Liver (tissue), 9 donors: Measurements from ENCODE around the gene CFAP77. TPM values are rescaled to one million over a fixed set of nuclear protein-coding genes. Genes with fewer than 3 reads are reported as not detected.

Experiments used
- DNase-seq: peaks from one replicate; pipeline ENCODE4 v3.0.0-alpha.2; 2017; ENCODE audit warnings: low spot score
- H3K27ac ChIP-seq, 2 donors: one replicate each; pipeline ENCODE4 v1.7.0; 2013; ENCODE audit warnings: inconsistent platforms in 2 of 2, low read length in 2 of 2, control low read depth in 1 of 2, low read depth in 1 of 2, mild to moderate bottlenecking in 1 of 2
- H3K27me3 ChIP-seq, 4 donors: one replicate each; pipeline versions ENCODE4 v1.6.1 to v1.7.0; 2013; ENCODE audit warnings: low read length in 3 of 4, inconsistent platforms in 1 of 4, mild to moderate bottlenecking in 1 of 4, moderate library complexity in 1 of 4; ENCODE audit not compliant: control insufficient read depth in 4 of 4, insufficient read depth in 4 of 4
- H3K36me3 ChIP-seq, 4 donors: one replicate each; pipeline versions ENCODE4 v1.6.1 to v1.7.0; 2013; ENCODE audit warnings: low read length in 3 of 4, mild to moderate bottlenecking in 3 of 4, low read depth in 1 of 4, moderate library complexity in 1 of 4; ENCODE audit not compliant: control insufficient read depth in 4 of 4, insufficient read depth in 3 of 4
- H3K4me1 ChIP-seq, 4 donors: one replicate each; pipeline versions ENCODE4 v1.6.1 to v1.7.0; 2013; ENCODE audit warnings: low read length in 3 of 4, mild to moderate bottlenecking in 3 of 4, moderate library complexity in 1 of 4; ENCODE audit not compliant: control insufficient read depth in 4 of 4, insufficient read depth in 4 of 4
- H3K4me3 ChIP-seq, 3 donors: one replicate each; pipeline versions ENCODE4 v1.6.1 to v1.7.0; 2013; ENCODE audit warnings: low read length in 3 of 3, control low read depth in 1 of 3, low read depth in 1 of 3, mild to moderate bottlenecking in 1 of 3
- H3K9ac ChIP-seq, 2 donors: one replicate each; pipeline ENCODE4 v1.7.0; 2013; ENCODE audit warnings: low read length in 2 of 2, mild to moderate bottlenecking in 2 of 2, moderate library complexity in 2 of 2, control low read depth in 1 of 2, low read depth in 1 of 2
- H3K9me3 ChIP-seq, 4 donors: one replicate each; pipeline versions ENCODE4 v1.6.1 to v1.7.0; 2013; ENCODE audit warnings: low read length in 3 of 4; ENCODE audit not compliant: control insufficient read depth in 4 of 4
- ATF3 ChIP-seq: IDR thresholded peaks from 2 replicates; pipeline ENCODE4 v1.6.1; 2016; ENCODE audit warnings: antibody characterized with exemption
- CTCF ChIP-seq: fragments of 150-350 bp; IDR thresholded peaks from 2 replicates; pipeline ENCODE4 v1.5.1; 2017; ENCODE audit warnings: improper control_type of control experiment, low read depth, low read length; ENCODE audit not compliant: missing input control
- EGR1 ChIP-seq, 2 donors: IDR thresholded peaks; 2 replicates each; pipeline ENCODE4 v1.6.1; 2016 to 2018; ENCODE audit warnings: antibody characterized with exemption in 2 of 2, low read depth in 2 of 2
- FOXA1 ChIP-seq: IDR thresholded peaks from 2 replicates; pipeline ENCODE4 v1.6.1; 2016; ENCODE audit warnings: antibody characterized with exemption
- FOXA2 ChIP-seq: IDR thresholded peaks from 2 replicates; pipeline ENCODE4 v1.6.1; 2016; ENCODE audit warnings: antibody characterized with exemption
- GABPA ChIP-seq, 2 donors: IDR thresholded peaks in 1 of 2; conservative IDR thresholded peaks in 1 of 2; 2 replicates each; pipeline ENCODE4 v1.6.1; 2016; ENCODE audit warnings: antibody characterized with exemption in 2 of 2, mild to moderate bottlenecking in 1 of 2, moderate library complexity in 1 of 2
- HNF4A ChIP-seq, 2 donors: conservative IDR thresholded peaks; 2 replicates each; pipeline ENCODE4 v1.6.1; 2016; ENCODE audit warnings: antibody characterized with exemption in 2 of 2, mild to moderate bottlenecking in 2 of 2
- HNF4G ChIP-seq: IDR thresholded peaks from 2 replicates; pipeline ENCODE4 v1.6.1; 2016; ENCODE audit warnings: antibody characterized with exemption
- JUND ChIP-seq, 2 donors: IDR thresholded peaks; 2 replicates each; pipeline ENCODE4 v1.6.1; 2016; ENCODE audit warnings: antibody characterized with exemption in 2 of 2
- MAX ChIP-seq: IDR thresholded peaks from 2 replicates; pipeline ENCODE4 v1.6.1; 2016; ENCODE audit warnings: antibody characterized with exemption
- NR2F2 ChIP-seq: IDR thresholded peaks from 2 replicates; pipeline ENCODE4 v1.6.1; 2016; ENCODE audit warnings: antibody characterized with exemption
- RAD21 ChIP-seq, 2 donors: IDR thresholded peaks; 2 replicates each; pipeline ENCODE4 v1.6.1; 2016; ENCODE audit warnings: antibody characterized with exemption in 2 of 2, mild to moderate bottlenecking in 2 of 2
- REST ChIP-seq: IDR thresholded peaks from 2 replicates; pipeline ENCODE4 v1.6.1; 2016; ENCODE audit warnings: antibody characterized with exemption, mild to moderate bottlenecking
- RXRA ChIP-seq, 2 donors: IDR thresholded peaks; 2 replicates each; pipeline ENCODE4 v1.6.1; 2017 to 2018; ENCODE audit warnings: antibody characterized with exemption in 2 of 2, mild to moderate bottlenecking in 1 of 2
- SP1 ChIP-seq: IDR thresholded peaks from 2 replicates; pipeline ENCODE4 v1.6.1; 2018; ENCODE audit warnings: antibody characterized with exemption, mild to moderate bottlenecking
- TAF1 ChIP-seq: conservative IDR thresholded peaks from 2 replicates; pipeline ENCODE4 v1.6.1; 2016; ENCODE audit warnings: antibody characterized with exemption, mild to moderate bottlenecking
- YY1 ChIP-seq: IDR thresholded peaks from 2 replicates; pipeline ENCODE4 v1.6.1; 2016; ENCODE audit warnings: antibody characterized with exemption, mild to moderate bottlenecking
- ZBTB33 ChIP-seq: IDR thresholded peaks from 2 replicates; pipeline ENCODE4 v1.6.1; 2016; ENCODE audit warnings: antibody characterized with exemption
- WGBS: extraction: QIAGEN DNeasy Blood & Tissue Kit; methylation state at CpG from one replicate; pipeline ENCODE4 v1.1.7; 2013; 5-methylcytosine and 5-hydroxymethylcytosine counted together
- polyA plus RNA-seq, 2 donors: library from polyadenylated mRNA; stranded (reverse) in 1 of 2; unstranded in 1 of 2; fragments of 200-250 nt in 1 of 2; fragments of >200 nt in 1 of 2; fragmentation: Nextera tagmentation in 1 of 2; extraction: Ambion mirVana in 1 of 2; gene quantifications; one replicate each; pipeline versions ENCODE4 v1.2.1 to v1.2.3, GENCODE V29; 2013 to 2015
- total RNA-seq, 2 donors: library from RNA; depleted of rRNA; stranded (reverse); fragments of >200 nt; gene quantifications; one replicate each; pipeline ENCODE4 v1.2.3, GENCODE V29; 2014
- donor health status: healthy.
- donor health status: healthy.
- donor health status: healthy.
- donor health status: healthy.
- donor health status: healthy.

The CFAP77 gene
- total and polyA plus RNA-seq, 4 donors, result not detected

- H3K4me3 ChIP-seq, result no peak overlapping the region
- H3K36me3 ChIP-seq, result no peaks in the 10 kb centered on the region
- no peak for DNase-seq
- no peaks in the 10 kb centered on the region for H3K4me1 ChIP-seq
- H3K9ac ChIP-seq, result no peak overlapping the region
- WGBS, result 86% methylated on average over 2 of the region's 2 CpGs
- no peaks in the 10 kb centered on the region for H3K9me3 ChIP-seq
- H3K27ac ChIP-seq, result no peak overlapping the region
- no peak for TF ChIP-seq ZBTB33
- no peak for TF ChIP-seq TAF1
- TF ChIP-seq YY1, result no peak
- TF ChIP-seq FOXA1, result no peak
- no peak for TF ChIP-seq MAX
- TF ChIP-seq REST, result no peak
- no peak for TF ChIP-seq FOXA2
- no peak for TF ChIP-seq ATF3
- no peak for TF ChIP-seq SP1
- no peak for TF ChIP-seq RXRA (IDR thresholded peaks at IDR 0.05)
- no peak for TF ChIP-seq JUND (IDR thresholded peaks at IDR 0.05)
- TF ChIP-seq CTCF, result no peak
- TF ChIP-seq HNF4A (conservative IDR thresholded peaks at IDR 0.05), result no peak
- no peak for TF ChIP-seq RAD21 (IDR thresholded peaks at IDR 0.05)
- TF ChIP-seq HNF4G, result no peak
- H3K27me3 ChIP-seq, result peaks cover 0 to 4% (median 0%) of the 10 kb centered on the region in 4 donors
These were observed 144.7 kb downstream of the CFAP77 start for GRCh38 chr9:132554755-132555154.

GRCh38 chr9:132555528-132555927, 145.5 kb downstream of the CFAP77 start:
- WGBS, result 78% methylated on average over 8 of the region's 8 CpGs
- no peak overlapping the region for H3K4me3 ChIP-seq
- H3K4me1 ChIP-seq, result no peaks in the 10 kb centered on the region
- no peaks in the 10 kb centered on the region for H3K36me3 ChIP-seq
- no peak for TF ChIP-seq ZBTB33
- TF ChIP-seq REST, result no peak
- no peak for TF ChIP-seq YY1
- TF ChIP-seq TAF1, result no peak
- TF ChIP-seq GABPA (IDR thresholded peaks at IDR 0.05 in 1 of 2, conservative IDR thresholded peaks at IDR 0.05 in 1 of 2), result no peak
- no peak for TF ChIP-seq EGR1 (IDR thresholded peaks at IDR 0.05; ENCODE audit: low read depth in 2 of 2)
- TF ChIP-seq RAD21 (IDR thresholded peaks at IDR 0.05), result no peak
- TF ChIP-seq FOXA1, result no peak
- no peak for TF ChIP-seq NR2F2
- TF ChIP-seq MAX, result no peak
- TF ChIP-seq SP1, result no peak
- no peak for TF ChIP-seq JUND (IDR thresholded peaks at IDR 0.05)
- no peak for TF ChIP-seq HNF4A (conservative IDR thresholded peaks at IDR 0.05)
- no peak overlapping the region for H3K9ac ChIP-seq
- H3K27ac ChIP-seq, result no peak overlapping the region
- no peak for DNase-seq
- no peaks in the 10 kb centered on the region for H3K9me3 ChIP-seq
- H3K27me3 ChIP-seq, result peaks cover 0 to 4% (median 0%) of the 10 kb centered on the region in 4 donors
